Superior temporal gyrus (tissue), 1 donor: ENCODE measurements around the gene OSBPL7.

ENCODE experiments used
- DNase-seq: peaks from one replicate; pipeline ENCODE4 v3.0.0-alpha.2; 2016; ENCODE audit errors: extremely low spot score

OSBPL7 gene

DNA sequence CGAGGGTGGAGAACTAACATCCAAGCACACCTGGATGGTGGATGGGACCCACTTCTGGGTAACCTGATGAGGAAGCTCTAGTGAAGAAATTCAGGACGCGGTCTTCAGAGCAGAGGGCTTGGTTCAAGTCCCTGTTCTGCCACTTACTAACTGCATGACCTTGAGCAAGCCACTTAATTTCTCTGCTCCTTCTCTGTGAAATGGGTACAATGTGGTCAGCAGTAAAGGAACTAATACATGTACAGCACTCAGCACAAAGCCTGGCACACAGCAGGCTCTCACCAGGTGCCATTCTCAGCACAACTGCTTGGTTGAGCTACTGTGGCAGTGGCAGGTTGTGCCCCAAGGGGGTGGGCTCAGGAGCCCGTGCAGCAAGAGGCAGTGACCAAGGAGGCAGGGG lies 1.9 kb upstream of the OSBPL7 start:
- DNase-seq, result no peak

DNA sequence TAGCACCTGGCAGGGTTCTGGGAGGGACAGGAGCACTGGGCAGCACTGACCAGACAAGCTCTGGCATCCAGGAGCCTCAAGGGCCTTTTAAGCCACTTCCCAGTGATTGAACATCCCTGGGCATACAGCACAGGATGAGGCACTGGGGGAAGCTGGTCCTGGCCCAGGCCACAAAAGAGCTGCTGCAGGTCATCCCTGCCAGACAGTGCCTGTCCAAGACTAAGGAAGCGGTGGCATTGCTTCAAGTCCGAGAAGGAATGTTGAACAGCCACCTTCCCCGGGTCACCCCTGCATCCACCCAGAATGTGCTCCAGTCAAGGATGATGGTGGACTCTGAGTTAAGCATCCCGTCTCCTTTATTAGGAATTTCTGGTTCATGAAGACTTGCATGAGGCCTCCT lies 1.2 kb upstream of the OSBPL7 start:
- no peak for DNase-seq

DNA sequence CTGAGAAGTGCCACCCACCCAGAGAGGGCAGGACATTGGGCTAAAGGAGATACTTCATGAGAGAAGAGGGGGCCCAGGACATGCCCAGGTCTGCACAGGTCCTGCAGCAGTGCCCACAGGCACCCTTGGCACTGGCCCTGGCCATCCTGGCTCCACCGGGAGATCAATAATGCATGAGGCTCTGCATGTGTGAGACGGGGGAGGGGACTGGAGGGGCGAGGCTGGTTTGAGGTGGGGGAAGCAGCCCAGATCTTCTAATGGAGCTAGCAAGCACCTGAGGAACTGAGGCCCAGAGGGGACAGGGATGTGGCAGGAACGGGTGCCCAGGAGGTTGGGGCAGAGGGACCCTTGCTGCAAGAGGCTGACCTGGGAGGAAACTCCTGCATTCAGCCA lies 567 bp downstream of the OSBPL7 start:
- no peak for DNase-seq

DNA sequence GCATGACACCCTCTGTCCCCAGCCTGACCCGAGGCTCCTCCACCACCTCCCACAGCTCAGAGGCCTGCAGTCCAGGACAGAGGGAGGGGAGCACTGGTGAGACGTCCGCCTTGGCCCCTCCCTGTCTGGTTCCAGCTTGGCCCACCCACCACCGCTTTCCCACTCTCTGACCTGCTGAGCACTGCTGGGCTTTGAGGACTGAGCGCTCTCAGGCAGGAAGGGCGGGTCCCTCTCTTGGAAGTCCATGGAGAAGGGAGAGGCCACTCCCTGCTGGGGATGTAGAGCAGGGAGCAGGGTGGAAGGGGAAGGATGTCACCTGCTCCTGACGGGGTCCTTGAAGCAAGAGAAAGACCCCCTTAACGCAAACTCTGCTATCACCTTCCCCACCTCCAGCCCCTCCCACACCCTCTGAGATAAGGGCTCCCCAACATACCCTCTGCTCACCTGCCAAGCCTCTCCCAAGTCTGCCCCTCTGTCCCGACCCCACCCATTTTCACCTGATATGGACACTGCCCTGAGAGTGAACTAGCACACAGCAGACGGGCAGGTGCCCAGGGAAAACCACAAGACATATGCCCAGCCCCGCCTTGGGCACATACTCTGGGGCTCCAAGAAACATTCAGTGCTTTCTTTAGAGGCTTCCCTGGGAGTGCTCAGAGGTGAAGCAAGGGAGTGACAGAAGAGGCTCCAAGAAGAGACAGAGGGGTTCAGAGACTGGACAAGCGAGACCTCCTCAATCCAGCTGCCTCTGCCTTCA lies 1.4 kb downstream of the OSBPL7 start:
- DNase-seq, result no peak

DNA sequence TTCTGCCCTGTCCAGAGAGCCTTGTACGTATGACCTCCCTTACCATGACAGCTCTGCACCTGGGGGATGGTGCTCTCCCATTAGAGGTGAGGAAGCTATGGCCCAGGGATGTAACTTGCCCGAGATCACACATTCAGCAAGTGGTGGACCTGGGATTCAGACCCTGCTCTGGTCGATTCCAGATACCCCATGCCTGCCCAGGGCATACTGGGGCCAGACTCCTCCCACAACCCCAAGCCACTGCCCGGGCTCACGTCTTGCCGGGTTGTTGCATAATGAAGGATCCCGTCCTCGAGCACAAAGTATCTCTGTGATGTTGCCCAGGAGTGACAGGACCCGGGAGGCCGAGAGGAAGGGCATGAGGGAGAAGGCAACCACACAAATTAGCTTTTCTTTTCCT lies 2.1 kb downstream of the OSBPL7 start:
- no peak for DNase-seq

DNA sequence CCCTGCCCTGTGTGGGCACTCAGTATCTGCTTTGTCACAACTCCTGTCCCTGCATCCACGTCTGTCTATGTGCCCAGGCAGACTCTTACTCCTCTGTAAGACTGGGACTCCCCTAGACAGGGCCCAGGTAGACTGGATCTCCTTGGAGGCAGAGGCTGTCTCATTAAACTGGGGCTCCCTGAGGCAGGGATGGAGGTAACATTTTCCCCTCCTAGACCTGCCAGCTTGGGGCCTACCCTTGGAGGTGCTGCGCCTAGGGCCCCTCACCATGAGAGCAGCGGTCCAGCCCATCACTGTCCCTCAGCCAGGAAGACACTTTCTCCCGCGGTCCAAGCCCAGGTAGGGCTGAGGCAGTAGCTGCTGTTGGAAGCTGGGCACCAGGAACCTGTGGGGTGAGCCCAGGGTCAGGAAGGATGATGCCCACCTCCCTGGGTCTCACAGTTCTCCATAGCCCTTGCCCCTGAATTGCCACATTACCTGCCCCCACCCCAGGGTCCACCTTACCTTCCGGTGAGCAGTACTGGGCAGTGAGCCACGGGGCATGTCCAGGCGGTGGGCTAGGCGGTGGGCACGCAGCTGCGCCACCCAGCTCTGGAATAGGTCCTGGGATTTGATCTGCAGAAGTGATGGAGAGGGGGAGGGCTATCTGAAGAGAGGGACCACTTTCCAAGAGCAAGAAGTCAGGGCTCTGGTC lies 3.4 kb downstream of the OSBPL7 start:
- no peak for DNase-seq

DNA sequence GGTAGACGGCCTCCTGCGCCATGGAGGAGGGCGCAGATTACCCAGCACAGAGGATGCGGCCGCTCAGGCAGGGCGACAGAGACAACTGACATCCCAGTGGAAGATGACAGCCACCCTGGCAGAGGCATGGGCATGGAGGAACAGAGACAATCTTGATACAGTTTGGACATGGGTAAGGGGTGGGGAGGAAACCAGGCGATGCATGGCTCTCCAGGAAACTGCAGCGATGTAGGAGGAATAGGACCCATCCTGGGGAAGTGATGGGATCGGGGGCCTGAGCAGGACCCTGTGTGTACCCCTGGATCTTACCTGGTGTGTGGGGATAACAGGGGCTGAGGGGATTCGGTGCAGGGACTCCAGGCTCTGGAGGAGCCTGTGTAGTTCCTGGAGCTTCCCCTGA lies 4.6 kb downstream of the OSBPL7 start:
- no peak for DNase-seq

DNA sequence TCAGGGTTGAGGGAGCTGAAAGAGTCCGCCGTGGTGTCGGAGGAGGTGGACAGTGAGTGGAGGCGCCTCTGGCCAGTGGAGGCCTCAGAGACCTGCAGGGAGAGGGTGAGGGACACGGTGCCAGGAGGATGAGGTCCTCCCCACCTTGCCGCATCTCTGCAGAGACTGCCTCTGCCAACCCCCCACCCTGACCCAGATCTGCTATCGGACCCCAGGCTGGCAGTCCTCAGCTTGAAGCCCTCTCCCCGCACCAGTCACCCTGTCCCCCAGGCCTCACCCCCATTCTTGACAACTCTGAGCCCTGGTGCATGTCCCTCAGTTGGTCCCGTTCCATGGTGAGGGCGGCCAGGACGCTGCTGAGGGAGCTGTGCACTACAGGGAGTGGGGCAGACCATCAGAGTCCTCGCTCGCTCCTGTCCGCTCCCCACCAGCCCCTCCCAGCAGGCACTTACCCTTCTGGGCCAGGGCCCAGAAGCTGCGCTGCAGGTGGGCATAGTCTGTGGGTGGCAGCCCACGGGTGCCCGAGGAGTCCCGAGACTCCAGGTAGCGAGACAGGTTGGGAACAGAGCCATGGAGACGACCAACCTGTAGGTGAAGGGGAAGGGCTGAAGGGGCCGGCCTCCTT lies 5.4 kb downstream of the OSBPL7 start:
- no peak for DNase-seq

DNA sequence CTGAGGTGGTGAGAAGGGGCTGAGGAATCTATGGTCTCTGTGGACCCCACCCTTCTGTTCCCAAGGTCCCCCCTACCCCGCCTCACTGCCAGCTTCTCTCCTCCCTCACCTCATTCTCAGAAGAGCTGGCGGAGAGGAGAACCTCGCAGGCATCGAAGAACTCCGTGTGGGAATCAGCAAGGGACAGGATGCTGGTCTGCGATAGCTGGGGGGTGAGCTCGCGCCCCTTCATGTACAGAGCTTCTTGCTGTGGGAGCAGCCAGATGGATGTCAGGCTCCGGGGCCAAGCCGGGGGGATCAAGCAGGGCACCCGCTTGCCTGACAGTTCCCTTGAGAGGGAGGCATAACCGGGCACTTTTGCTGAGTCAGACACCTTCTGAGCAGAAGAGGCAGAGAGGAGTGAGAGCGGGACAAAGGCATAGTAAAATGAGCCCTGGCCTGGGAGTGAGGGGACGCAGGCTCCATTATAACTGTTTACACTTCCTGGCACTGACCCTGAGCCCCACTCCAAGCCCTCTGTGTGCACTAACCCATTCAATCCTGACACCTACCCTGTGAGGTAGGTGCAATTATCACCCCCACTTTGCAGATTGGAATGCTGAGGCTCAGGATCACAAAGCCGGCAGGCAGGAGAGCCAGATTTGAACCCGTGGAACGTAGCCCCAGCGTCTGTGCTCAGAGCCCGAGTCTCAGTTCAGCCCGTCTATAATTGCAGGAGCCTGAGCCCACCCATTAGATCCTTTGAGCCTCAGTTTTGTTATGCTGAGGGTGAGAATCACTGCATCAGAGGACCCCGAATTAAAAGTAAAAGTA lies 6.3 kb downstream of the OSBPL7 start:
- no peak for DNase-seq

DNA sequence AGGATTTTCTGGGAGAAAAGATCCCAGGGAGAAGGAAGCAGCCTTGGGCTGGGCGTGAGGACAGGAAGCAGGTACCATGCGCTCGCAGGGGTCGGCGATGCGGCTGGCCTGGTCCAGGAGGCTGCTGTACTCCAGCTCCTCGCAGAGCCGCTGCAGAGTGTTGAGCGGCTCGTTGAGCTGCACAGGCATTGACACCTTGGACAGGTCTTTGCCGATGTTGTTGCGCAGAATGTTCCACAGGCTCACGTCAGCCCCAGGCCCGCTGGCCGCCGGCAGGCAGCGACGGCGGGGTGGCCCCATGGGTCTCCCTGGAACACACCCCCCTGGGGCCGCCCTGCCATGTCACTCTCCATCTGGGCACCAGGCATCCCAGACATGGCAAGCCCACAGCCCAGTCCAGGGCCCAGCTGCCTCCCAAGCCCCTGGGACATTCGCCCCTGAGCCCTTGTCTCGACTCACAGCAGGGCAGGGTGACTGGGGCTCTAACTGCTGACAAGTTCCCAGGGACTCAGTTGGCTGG lies 8.0 kb downstream of the OSBPL7 start:
- DNase-seq, result no peak

DNA sequence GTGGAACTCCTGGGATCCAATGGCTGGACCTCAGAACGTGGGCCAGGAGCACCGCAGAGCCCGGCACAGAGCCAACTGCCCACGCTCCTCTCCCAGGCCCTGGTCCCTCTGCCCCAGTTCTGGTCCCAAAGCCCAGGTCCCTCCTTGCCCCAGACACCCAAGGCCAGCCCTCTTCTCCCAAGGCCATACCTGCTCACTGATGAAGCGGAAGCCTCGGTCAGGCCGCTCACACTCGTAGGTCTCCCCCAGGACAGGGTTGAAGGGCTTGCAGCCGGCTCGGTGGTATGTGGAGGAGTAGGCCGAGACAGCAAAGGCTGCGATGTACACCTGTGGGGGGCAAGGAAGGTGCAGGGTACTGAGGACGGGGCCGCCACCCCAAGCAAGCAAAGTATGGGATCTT lies 8.5 kb downstream of the OSBPL7 start:
- DNase-seq, result no peak

DNA sequence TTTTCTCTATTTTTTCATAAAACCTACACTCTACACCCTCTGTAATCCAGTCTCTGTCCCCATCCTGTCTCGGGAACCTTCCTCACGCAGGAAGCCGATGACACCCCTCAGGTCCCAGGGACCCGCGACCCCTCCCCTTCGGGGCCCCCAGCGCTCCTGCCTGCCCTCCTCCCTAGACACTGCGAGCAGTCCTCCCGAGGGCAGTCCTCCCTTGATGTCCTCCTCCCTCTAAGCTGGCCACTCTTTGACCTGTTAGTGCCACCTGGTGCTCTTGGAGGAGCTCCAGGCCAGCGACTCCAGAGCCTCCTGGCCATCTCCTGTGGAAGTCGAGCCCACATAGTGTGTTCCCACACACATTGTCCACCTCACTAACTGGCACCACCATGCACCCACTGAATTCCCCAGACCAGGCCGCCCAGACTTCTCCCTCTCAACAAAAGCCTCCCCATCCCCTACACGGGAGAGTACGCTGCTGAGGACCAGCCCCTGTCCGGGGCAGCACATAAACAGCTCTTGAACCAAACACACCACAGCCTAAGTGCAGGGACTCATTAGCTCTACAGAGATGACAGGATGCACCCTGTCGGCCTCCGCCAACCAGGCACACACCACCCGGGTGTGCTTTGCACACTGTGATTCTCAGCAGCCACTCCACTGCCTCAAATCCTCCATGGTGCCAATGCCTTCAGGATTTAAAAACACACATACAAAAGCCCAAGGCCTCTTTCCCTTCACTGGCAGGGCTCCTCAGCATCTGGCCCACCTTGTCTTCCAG lies 9.3 kb downstream of the OSBPL7 start:
- DNase-seq, result no peak

DNA sequence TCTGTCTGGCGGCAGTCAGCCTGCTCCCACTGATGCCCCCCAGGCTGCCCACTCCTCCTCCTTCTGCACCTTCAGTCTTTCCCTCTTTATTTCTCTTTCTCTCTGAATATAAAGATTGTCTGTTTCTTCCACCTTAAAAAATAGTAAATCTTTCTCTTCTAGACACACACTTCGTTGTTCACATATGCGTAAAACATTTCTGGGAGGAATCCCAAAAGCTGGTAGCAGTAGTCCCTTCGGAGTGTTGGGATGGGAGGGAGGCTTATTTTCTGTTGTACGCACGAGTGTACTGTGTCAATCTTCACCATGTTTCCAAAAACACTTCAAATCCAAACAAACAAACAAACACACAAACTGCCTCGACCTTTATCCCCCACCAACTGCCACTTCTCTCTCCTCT lies 9.9 kb downstream of the OSBPL7 start:
- no peak for DNase-seq

DNA sequence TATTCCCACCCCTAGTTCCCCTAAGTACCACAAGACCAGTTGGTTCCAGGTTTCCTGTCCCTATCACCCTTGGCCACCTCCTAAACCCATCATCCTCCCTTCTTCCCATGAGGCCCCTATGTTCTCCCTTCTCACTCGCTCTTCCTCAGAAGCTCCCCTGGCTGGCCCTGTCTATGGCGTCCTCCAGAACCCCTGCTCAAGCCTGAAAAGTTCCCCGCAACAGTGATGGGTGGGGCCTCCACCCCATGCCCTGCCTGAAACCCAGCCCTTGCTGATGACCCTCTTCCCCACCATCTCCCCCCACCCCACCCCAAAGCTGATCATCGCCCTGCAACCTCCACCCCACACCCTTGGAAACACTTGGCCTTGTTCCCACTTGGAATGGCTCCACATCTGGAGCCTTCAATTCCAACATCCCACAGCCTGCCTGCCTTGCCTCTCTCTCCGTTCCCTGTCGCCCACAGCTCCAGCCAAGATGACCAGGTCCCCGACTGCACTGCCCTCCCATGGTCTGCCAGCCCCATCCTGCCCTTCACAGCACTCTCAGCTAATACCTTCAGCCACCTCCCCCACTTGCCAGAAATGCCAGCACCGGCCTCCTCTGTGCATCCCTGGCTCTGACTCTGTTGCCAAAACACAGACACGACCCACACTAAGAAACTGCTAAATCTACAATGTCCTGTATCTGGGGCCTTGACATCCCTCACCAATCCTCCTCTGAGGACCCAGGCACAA lies 10.5 kb downstream of the OSBPL7 start:
- DNase-seq, result no peak

DNA sequence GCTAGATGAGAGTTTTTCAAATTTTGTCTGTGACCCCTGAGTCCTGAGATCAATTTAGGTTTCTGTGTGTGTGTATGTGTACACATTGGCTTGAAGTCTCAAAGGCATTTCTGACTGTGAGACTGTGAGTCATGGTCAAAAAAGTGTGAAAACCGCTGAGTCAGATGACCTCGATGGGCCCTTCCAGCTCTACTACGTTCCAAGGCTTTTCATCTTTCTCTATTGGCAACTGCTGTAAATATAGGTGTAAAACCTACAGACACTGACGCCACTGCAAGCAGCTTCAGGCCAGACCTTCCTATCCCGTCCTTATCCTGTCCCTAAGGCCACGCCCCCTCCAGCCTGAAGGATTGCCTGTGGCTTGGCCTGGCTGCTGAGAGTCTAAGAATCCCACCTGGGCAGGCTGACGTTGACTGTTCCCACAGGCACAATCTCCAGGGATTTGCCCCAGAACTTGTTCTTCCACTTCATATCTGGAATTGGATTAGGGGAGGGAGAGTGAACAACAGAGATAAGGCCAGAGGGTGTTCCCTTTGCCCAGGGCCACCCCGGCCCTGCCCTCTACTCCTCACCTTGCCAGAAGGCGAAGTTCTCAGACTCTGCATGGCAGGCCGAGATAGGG lies 11.3 kb downstream of the OSBPL7 start:
- DNase-seq, result no peak

DNA sequence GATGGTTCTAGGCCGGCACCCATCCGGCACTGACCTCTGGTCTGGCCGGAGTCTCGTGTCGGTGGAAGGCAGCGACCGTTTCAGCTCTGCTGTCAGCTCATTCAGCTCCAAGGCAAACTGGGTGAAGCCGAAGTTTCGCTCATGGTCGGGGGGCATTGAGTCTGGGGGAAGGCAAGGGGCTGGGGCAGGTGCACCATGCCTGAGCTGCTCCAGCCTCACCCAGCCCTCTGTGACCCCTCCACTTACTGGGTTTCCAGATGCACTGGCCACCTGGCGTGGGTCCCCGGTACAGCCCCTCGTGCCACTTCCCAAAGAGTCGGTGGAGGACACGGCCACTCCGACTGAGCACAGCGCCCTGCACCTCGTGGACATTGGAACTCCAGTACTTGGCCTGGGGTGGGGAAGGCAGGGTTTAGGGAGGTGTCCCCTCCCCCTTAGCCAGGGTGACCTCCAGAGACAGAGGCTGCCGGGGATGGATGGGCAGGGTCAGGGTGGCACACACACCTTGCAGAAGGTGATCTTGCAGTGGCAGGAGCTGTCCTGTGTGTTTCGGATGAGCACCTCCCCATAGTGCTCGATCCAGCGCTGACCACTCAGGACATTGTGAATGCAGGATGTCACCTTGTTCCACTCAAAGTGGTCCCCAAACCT lies 12.6 kb downstream of the OSBPL7 start:
- DNase-seq, result no peak

DNA sequence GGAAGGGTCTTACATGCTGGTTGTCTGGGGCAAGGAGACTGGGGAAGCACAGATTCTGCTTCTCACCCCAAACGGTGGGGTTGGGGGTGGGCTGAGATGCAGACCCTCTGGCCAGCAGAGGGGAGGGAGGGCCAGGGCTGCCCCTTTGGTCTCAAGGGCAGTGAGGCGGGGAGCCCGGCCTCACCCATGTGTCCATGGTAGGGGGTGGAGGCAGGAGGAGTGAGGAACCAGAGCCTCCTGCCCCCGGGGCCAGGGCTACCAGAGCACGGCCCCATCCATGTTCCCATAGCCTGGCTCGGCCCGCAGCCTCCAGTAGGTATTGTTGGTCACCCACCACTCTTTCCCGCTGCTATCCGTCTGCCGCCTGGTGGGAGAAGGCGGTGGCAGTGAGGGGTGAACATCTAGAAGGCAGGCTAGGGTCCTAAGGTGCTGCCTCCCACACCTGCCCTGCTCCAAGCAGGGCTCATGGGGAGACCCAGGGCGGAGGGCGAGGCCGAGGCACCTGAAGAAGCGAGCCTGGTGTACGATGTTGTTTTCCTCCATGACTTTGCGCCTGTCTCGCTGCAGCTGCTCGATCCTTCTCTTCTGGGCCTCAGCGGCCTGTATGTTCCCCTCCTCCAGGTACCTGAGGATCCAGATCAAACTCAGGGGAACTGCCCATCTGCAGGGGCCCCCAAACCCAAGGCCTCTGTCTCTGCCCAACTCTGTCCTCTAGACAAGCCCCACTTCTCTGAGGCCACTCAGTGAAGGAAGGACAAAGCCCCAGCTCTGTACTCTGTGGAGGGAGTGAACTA lies 13.4 kb downstream of the OSBPL7 start:
- DNase-seq, result no peak

DNA sequence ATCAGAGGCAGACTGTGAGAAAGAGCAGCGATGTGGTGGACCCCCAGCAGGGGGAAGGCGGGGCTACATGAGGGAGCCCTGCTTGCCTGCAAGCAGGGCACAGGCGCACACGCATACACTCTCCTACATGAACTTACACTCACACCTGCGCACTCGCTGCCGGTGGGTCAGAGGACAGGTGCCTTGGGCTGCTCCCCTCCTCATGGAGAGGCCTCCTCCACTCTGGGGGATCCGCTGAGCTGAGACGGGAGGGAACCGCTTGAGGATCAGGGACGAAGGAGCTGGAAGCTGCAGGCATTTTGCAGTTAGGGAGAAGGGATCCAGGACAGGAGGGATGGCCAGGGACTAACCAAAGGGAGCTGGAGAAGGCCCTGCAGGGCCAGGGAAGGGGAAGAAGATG lies 14.2 kb downstream of the OSBPL7 start:
- DNase-seq, result no peak

DNA sequence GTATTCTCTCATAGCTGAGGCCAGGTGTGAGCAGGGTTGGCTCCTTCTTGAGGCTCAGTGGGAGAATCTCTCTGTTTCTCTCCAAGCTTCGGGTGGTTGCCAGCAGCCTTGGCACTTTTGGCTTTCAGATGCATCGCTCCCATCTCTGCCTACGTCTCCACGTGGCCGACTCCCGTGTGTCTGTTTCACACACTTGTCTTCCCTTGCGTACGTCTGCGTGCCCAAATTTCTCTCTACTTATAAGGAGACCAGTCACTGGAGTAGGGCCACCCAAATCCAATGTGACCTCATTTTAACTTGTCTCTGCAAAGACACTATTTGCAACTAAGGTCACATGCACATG lies 14.7 kb downstream of the OSBPL7 start:
- DNase-seq, result peak; percentile 44
